H9 (cell line): ENCODE data around the gene WDR37. TPM values are rescaled to one million over a fixed set of nuclear protein-coding genes. Genes with fewer than 3 reads are reported as not detected.

Experiments used
- DNase-seq: peaks from one replicate; pipeline ENCODE4 v3.0.0-alpha.2; 2017
- H2AFZ ChIP-seq: one replicate; pipeline ENCODE4 v1.6.1; 2013; ENCODE audit warnings: mild to moderate bottlenecking, low read length, control low read depth, moderate library complexity
- H2AK5ac ChIP-seq: 2 replicates; pipeline ENCODE4 v1.6.1; 2013; ENCODE audit warnings: low read length, control low read depth, mixed read lengths; ENCODE audit not compliant: insufficient read length
- H2BK120ac ChIP-seq: one replicate; pipeline ENCODE4 v1.6.1; 2013; ENCODE audit warnings: low read depth, mild to moderate bottlenecking, low read length, control low read depth, inconsistent platforms; ENCODE audit not compliant: poor library complexity, severe bottlenecking
- H2BK12ac ChIP-seq: 2 replicates; pipeline ENCODE4 v1.6.1; 2013; ENCODE audit warnings: low read length, control low read depth, mixed read lengths, low read depth; ENCODE audit not compliant: insufficient read length
- H2BK15ac ChIP-seq: 2 replicates; pipeline ENCODE4 v1.6.1; 2013; ENCODE audit warnings: low read depth, low read length, control low read depth
- H2BK20ac ChIP-seq: one replicate; pipeline ENCODE4 v1.6.1; 2013; ENCODE audit warnings: low read depth, mild to moderate bottlenecking, low read length, control low read depth, inconsistent platforms; ENCODE audit not compliant: poor library complexity, severe bottlenecking
- H2BK5ac ChIP-seq: 2 replicates; pipeline ENCODE4 v1.6.1; 2013; ENCODE audit warnings: low read length, control low read depth, mixed read lengths; ENCODE audit not compliant: insufficient read length
- H3K14ac ChIP-seq: 2 replicates; pipeline ENCODE4 v1.6.1; 2013; ENCODE audit warnings: low read length, control low read depth; ENCODE audit not compliant: insufficient read depth
- H3K18ac ChIP-seq: 2 replicates; pipeline ENCODE4 v1.6.1; 2013; ENCODE audit warnings: low read depth, mild to moderate bottlenecking, mixed read lengths, low read length, control low read depth; ENCODE audit not compliant: insufficient read length
- H3K23ac ChIP-seq: 2 replicates; pipeline ENCODE4 v1.6.1; 2013; ENCODE audit warnings: low read length, control low read depth, mixed read lengths, low read depth; ENCODE audit not compliant: insufficient read length
- H3K23me2 ChIP-seq: 2 replicates; pipeline ENCODE4 v1.6.1; 2013; ENCODE audit warnings: low read depth, mild to moderate bottlenecking, mixed read lengths, low read length, control low read depth; ENCODE audit not compliant: insufficient read length, poor library complexity, severe bottlenecking
- H3K27ac ChIP-seq: 2 replicates; pipeline ENCODE4 v1.5.1; 2013; ENCODE audit warnings: low read length, control low read depth, mixed read lengths, low read depth; ENCODE audit not compliant: insufficient read length
- H3K27me3 ChIP-seq: 2 replicates; pipeline ENCODE4 v1.6.1; 2013; ENCODE audit warnings: low read length, control low read depth, inconsistent platforms; ENCODE audit not compliant: insufficient read depth
- H3K4ac ChIP-seq: 2 replicates; pipeline ENCODE4 v1.6.1; 2013; ENCODE audit warnings: low read depth, mild to moderate bottlenecking, control low read depth, inconsistent platforms, low read length, moderate library complexity
- H3K4me1 ChIP-seq: 2 replicates; pipeline ENCODE4 v1.6.1; 2013; ENCODE audit warnings: low read length, control low read depth, inconsistent platforms; ENCODE audit not compliant: insufficient read depth
- H3K4me2 ChIP-seq: 2 replicates; pipeline ENCODE4 v1.6.1; 2013; ENCODE audit warnings: low read length, control low read depth, mixed read lengths; ENCODE audit not compliant: insufficient read length, insufficient read depth
- H3K56ac ChIP-seq: 2 replicates; pipeline ENCODE4 v1.6.1; 2013; ENCODE audit warnings: low read depth, mild to moderate bottlenecking, mixed read lengths, low read length, control low read depth; ENCODE audit not compliant: insufficient read length
- H3K79me1 ChIP-seq: 2 replicates; pipeline ENCODE4 v1.6.1; 2013; ENCODE audit warnings: low read depth, mild to moderate bottlenecking, moderate library complexity, low read length, control low read depth, inconsistent platforms; ENCODE audit not compliant: insufficient read depth, poor library complexity, severe bottlenecking
- H3K79me2 ChIP-seq: 2 replicates; pipeline ENCODE4 v1.6.1; 2013; ENCODE audit warnings: low read length, control low read depth, inconsistent platforms; ENCODE audit not compliant: insufficient read depth
- H3K9ac ChIP-seq: 2 replicates; pipeline ENCODE4 v1.6.1; 2013; ENCODE audit warnings: low read length, control low read depth, mixed read lengths; ENCODE audit not compliant: insufficient read length; ENCODE audit errors: extremely low read depth
- H3K9me3 ChIP-seq: one replicate; pipeline ENCODE4 v1.6.1; 2013; ENCODE audit warnings: low read depth, low read length, inconsistent platforms; ENCODE audit not compliant: control insufficient read depth
- H3T11ph ChIP-seq: one replicate; pipeline ENCODE4 v1.6.1; 2013; ENCODE audit warnings: mild to moderate bottlenecking, low read length, control low read depth, inconsistent platforms
- H4K20me1 ChIP-seq: one replicate; pipeline ENCODE4 v1.6.1; 2013; ENCODE audit not compliant: control insufficient read depth, insufficient read length, insufficient read depth
- H4K5ac ChIP-seq: 2 replicates; pipeline ENCODE4 v1.6.1; 2013; ENCODE audit warnings: low read depth, mild to moderate bottlenecking, mixed read lengths, low read length, control low read depth; ENCODE audit not compliant: insufficient read length
- H4K8ac ChIP-seq: replicated peaks from 2 replicates; pipeline ENCODE4 v1.6.1; 2013; ENCODE audit warnings: low read length, control low read depth, mixed read lengths, low read depth; ENCODE audit not compliant: insufficient read length
- H4K91ac ChIP-seq: 2 replicates; pipeline ENCODE4 v1.6.1; 2013; ENCODE audit warnings: low read depth, mild to moderate bottlenecking, moderate library complexity, mixed read lengths, low read length, control low read depth; ENCODE audit not compliant: insufficient read length
- H3K27ac Mint-ChIP-seq, 3 experiments: 2 replicates in 2 of 3; 3 replicates in 1 of 3; pipeline ENCODE4 v1.8.0; 2020 to 2021; ENCODE audit warnings: mixed read lengths in 3 of 3, mild to moderate bottlenecking in 1 of 3, moderate library complexity in 1 of 3
- H3K27me3 Mint-ChIP-seq: 2 replicates; pipeline ENCODE4 v1.8.0; 2021; ENCODE audit warnings: low read depth, mild to moderate bottlenecking, moderate library complexity, mixed read lengths
- H3K36me3 Mint-ChIP-seq, 3 experiments: 2 replicates in 2 of 3; 3 replicates in 1 of 3; pipeline ENCODE4 v1.8.0; 2020 to 2021; ENCODE audit warnings: low read depth in 3 of 3, mixed read lengths in 3 of 3; ENCODE audit not compliant: insufficient read depth in 1 of 3
- H3K4me1 Mint-ChIP-seq, 2 experiments: 2 replicates each; pipeline ENCODE4 v1.8.0; 2020; ENCODE audit warnings: mixed read lengths in 2 of 2
- H3K4me3 Mint-ChIP-seq, 2 experiments: 2 replicates in 1 of 2; 3 replicates in 1 of 2; pipeline ENCODE4 v1.8.0; 2020 to 2021; ENCODE audit warnings: mild to moderate bottlenecking in 2 of 2, mixed read lengths in 2 of 2, moderate library complexity in 1 of 2
- H3K9me3 Mint-ChIP-seq, 2 experiments: 2 replicates in 1 of 2; 3 replicates in 1 of 2; pipeline ENCODE4 v1.8.0; 2020; ENCODE audit warnings: mild to moderate bottlenecking in 2 of 2, mixed read lengths in 2 of 2, moderate library complexity in 1 of 2
- CTCF ChIP-seq: fragments of 200-600 bp; sonication (generic); conservative IDR thresholded peaks from 3 replicates; pipeline ENCODE4 v1.8.0; 2021; ENCODE audit warnings: antibody characterized with exemption, mild to moderate bottlenecking
- WGBS: extraction: QIAGEN DNeasy Blood & Tissue Kit; methylation state at CpG from one replicate; pipeline ENCODE4 v1.1.7; 2013; ENCODE audit warnings: missing lambda C conversion rate, low lambda C conversion rate, mixed read lengths; ENCODE audit not compliant: insufficient read length; ENCODE audit errors: extremely low coverage; 5-methylcytosine and 5-hydroxymethylcytosine counted together
- total RNA-seq: library from RNA; stranded (reverse); gene quantifications from 2 replicates; pipeline ENCODE4 v1.2.1, GENCODE V29; 2021

The WDR37 gene
- total RNA-seq, 1 experiment from 2014 or later, result 13.1 TPM

GRCh38 chr10:1156616-1156886 is 100.4 kb downstream of the WDR37 start:
- H2BK12ac ChIP-seq, result no peak overlapping the region
- H3K4me1 ChIP-seq, result no peaks in the 10 kb centered on the region
- H3K9me3 ChIP-seq, result no peaks in the 10 kb centered on the region
- no peaks in the 10 kb centered on the region for H3K36me3 Mint-ChIP-seq
- H2BK15ac ChIP-seq, result no peak overlapping the region
- no peak overlapping the region for H4K5ac ChIP-seq
- no peak overlapping the region for H3K4me2 ChIP-seq
- no peak overlapping the region for H2BK5ac ChIP-seq
- no peak overlapping the region for H4K8ac ChIP-seq
- H3K56ac ChIP-seq, result no peak overlapping the region
- H2AK5ac ChIP-seq, result no peak overlapping the region
- H4K20me1 ChIP-seq, result no peaks in the 10 kb centered on the region
- H3K23me2 ChIP-seq, result no peaks in the 10 kb centered on the region
- no peak overlapping the region for H2AFZ ChIP-seq
- no CpG with 5 or more reads among the region's 8 CpGs for WGBS
- H3K18ac ChIP-seq, result no peak overlapping the region
- DNase-seq, result no peak
- no peak overlapping the region for H3K27ac ChIP-seq
- H4K91ac ChIP-seq, result no peak overlapping the region
- no peak overlapping the region for H2BK20ac ChIP-seq
- no peak overlapping the region for H2BK120ac ChIP-seq
- H3K4ac ChIP-seq, result no peak overlapping the region
- no peak overlapping the region for H3K14ac ChIP-seq
- H3K79me1 ChIP-seq, result no peaks in the 10 kb centered on the region
- peaks cover 6% of the 10 kb centered on the region for H3K27me3 Mint-ChIP-seq
- no peaks in the 10 kb centered on the region for H3K9me3 Mint-ChIP-seq
- no peak overlapping the region for H3K4me3 Mint-ChIP-seq
- H3K4me1 Mint-ChIP-seq, result peaks cover 4 to 5% of the 10 kb centered on the region in 2 experiments
- no peak overlapping the region for H3K27ac Mint-ChIP-seq
- H3K27me3 ChIP-seq, result no peaks in the 10 kb centered on the region
- H3K9ac ChIP-seq, result no peak overlapping the region
- H3T11ph ChIP-seq, result no peak overlapping the region
- no peak for TF ChIP-seq CTCF
- H3K23ac ChIP-seq, result no peak overlapping the region
- H3K79me2 ChIP-seq, result no peaks in the 10 kb centered on the region
